Spleen (tissue), 11 donors: ENCODE measurements around the gene RSPO4. TPM values are rescaled to one million over a fixed set of nuclear protein-coding genes. Genes with fewer than 3 reads are reported as not detected.

Source experiments
- DNase-seq: peaks from one replicate; pipeline ENCODE4 v3.0.0-alpha.2; 2020
- H3K27ac ChIP-seq, 8 donors: fragments of 200-600 bp; sonication (generic) in 7 of 8; 1 replicate in 4 of 8; 2 replicates in 4 of 8; pipeline versions ENCODE4 v1.5.0 to v1.8.0; 2016 to 2021; ENCODE audit warnings: inconsistent platforms in 4 of 8, mild to moderate bottlenecking in 4 of 8, moderate library complexity in 1 of 8
- H3K27me3 ChIP-seq, 7 donors: fragments of 200-600 bp; sonication (generic) in 6 of 7; replicated peaks in 1 of 7; 1 replicate in 4 of 7; 2 replicates in 3 of 7; pipeline versions ENCODE4 v1.5.0 to v1.8.0; 2016 to 2021; ENCODE audit warnings: inconsistent platforms in 3 of 7, mild to moderate bottlenecking in 1 of 7
- H3K36me3 ChIP-seq, 6 donors: fragments of 200-600 bp; sonication (generic) in 5 of 6; 1 replicate in 4 of 6; 2 replicates in 2 of 6; pipeline versions ENCODE4 v1.5.0 to v1.8.0; 2016 to 2021; ENCODE audit warnings: inconsistent platforms in 2 of 6
- H3K4me1 ChIP-seq, 6 donors: fragments of 200-600 bp; sonication (generic) in 5 of 6; 1 replicate in 3 of 6; 2 replicates in 3 of 6; pipeline versions ENCODE4 v1.5.0 to v1.8.0; 2016 to 2021; ENCODE audit warnings: inconsistent platforms in 3 of 6
- H3K4me3 ChIP-seq, 8 donors: fragments of 200-600 bp; sonication (generic) in 7 of 8; 1 replicate in 4 of 8; 2 replicates in 4 of 8; pipeline versions ENCODE4 v1.5.0 to v1.8.0; 2016 to 2021; ENCODE audit warnings: inconsistent platforms in 4 of 8, mild to moderate bottlenecking in 4 of 8, moderate library complexity in 2 of 8
- H3K9me3 ChIP-seq, 8 donors: fragments of 200-600 bp; sonication (generic) in 7 of 8; 1 replicate in 4 of 8; 2 replicates in 4 of 8; pipeline versions ENCODE4 v1.5.0 to v1.8.0; 2016 to 2021; ENCODE audit warnings: inconsistent platforms in 4 of 8
- CTCF ChIP-seq, 11 experiments: fragments of 200-600 bp in 7 of 11; fragments of 450-650 bp in 4 of 11; sonication (generic) in 4 of 11; IDR thresholded peaks in 8 of 11; conservative IDR thresholded peaks in 3 of 11; 1 replicate in 7 of 11; 2 replicates in 4 of 11; pipeline versions ENCODE4 v1.4.0 to v1.8.0; 2016 to 2021; ENCODE audit warnings: antibody characterized with exemption in 11 of 11, inconsistent platforms in 4 of 11, mild to moderate bottlenecking in 1 of 11
- POLR2A ChIP-seq, 3 donors: fragments of 450-650 bp; IDR thresholded peaks; one replicate each; pipeline ENCODE4 v1.5.1; 2017; ENCODE audit warnings: antibody characterized with exemption in 3 of 3, mild to moderate bottlenecking in 1 of 3
- POLR2AphosphoS5 ChIP-seq, 3 donors: sonication (generic); formaldehyde crosslinking; IDR thresholded peaks; one replicate each; pipeline ENCODE4 v1.5.1; 2017; ENCODE audit warnings: antibody characterized with exemption in 3 of 3
- WGBS, 5 donors: extraction: QIAGEN DNeasy Blood & Tissue Kit in 3 of 5; methylation state at CpG; one replicate each; pipeline versions ENCODE4 v1.1.5 to v1.1.7; 2013 to 2018; 5-methylcytosine and 5-hydroxymethylcytosine counted together
- intact Hi-C: fragments of 100-400 bp; cut with DNase I; formaldehyde crosslinking; loops from one replicate; pipeline ENCODE4 v1.15.0; 2023; ENCODE audit warnings: low total_unique reads
- polyA plus RNA-seq, 3 donors: library from polyadenylated mRNA; stranded (reverse); fragments of 200-250 nt; gene quantifications; one replicate each; pipeline ENCODE4 v1.2.1, GENCODE V29; 2013
- total RNA-seq, 7 donors: library from RNA; depleted of rRNA in 3 of 7; stranded (reverse); fragments of >200 nt in 3 of 7; fragmentation: NEBNext Ultra II Directional in 4 of 7; extraction: Animal tissue kit (Norgen Biotek cat#: 25700) in 4 of 7; gene quantifications; one replicate each; pipeline versions ENCODE4 v1.1.0 to v1.2.1, GENCODE V29; 2016 to 2021
- donor health status: healthy with polysubstance abuse.
- donor health status: DM: no; HTN: no; CAD: no; lungs with moderate emphysema.
- donor health status: DM: no; HTN: no; CAD: no.
- donor health status: Bipolar disorder and iron deficiency.
- donor health status: healthy.
- donor health status: DM: no; HTN: no; CAD: no.
- donor health status: DM: yes; HTN: yes; CAD: no.

RSPO4 gene
- total and polyA plus RNA-seq, 10 donors = 0.02 to 0.32 (median 0.14) TPM; not detected in 6

GRCh38 chr20:942611-943010 is 59.5 kb downstream of the RSPO4 start:
- H3K4me3 ChIP-seq = no peak overlapping the region
- no peak for DNase-seq

GRCh38 chr20:940926-941325 is 61.2 kb downstream of the RSPO4 start:
- DNase-seq = no peak
- 72 to 87% (median 75%) methylated on average over 5 of the region's 5 CpGs for WGBS, 5 donors
- TF ChIP-seq POLR2A (IDR thresholded peaks at IDR 0.05) (no peak), POLR2AphosphoS5 (IDR thresholded peaks at IDR 0.05) (no peak), CTCF (IDR thresholded peaks at IDR 0.05 in 8 of 11, conservative IDR thresholded peaks at IDR 0.05 in 3 of 11) (no peak)
- Histone ChIP-seq H3K4me3 (no peak overlapping the region), H3K4me1 (no peaks in the 10 kb centered on the region), H3K9me3 (no peaks in the 10 kb centered on the region), H3K36me3 (no peaks in the 10 kb centered on the region), H3K27me3 (peaks cover 0 to 15% (median 0%) of the 10 kb centered on the region in 7 donors), H3K27ac (no peak overlapping the region)
- intact Hi-C loops = no loop called here

More at GRCh38 chr20:942611-943010, 59.5 kb downstream of the RSPO4 start:
- Histone ChIP-seq H3K9me3 (no peaks in the 10 kb centered on the region), H3K4me1 (no peaks in the 10 kb centered on the region), H3K27me3 (peaks cover 0 to 32% (median 0%) of the 10 kb centered on the region in 7 donors), H3K36me3 (no peaks in the 10 kb centered on the region), H3K27ac (no peak overlapping the region)
- TF ChIP-seq POLR2AphosphoS5 (IDR thresholded peaks at IDR 0.05) (no peak), POLR2A (IDR thresholded peaks at IDR 0.05) (no peak), CTCF (IDR thresholded peaks at IDR 0.05 in 8 of 11, conservative IDR thresholded peaks at IDR 0.05 in 3 of 11) (no peak)
- 84 to 89% (median 86%) methylated on average over 7 of the region's 7 CpGs for WGBS, 5 donors
- intact Hi-C loops = no loop called here

DNA sequence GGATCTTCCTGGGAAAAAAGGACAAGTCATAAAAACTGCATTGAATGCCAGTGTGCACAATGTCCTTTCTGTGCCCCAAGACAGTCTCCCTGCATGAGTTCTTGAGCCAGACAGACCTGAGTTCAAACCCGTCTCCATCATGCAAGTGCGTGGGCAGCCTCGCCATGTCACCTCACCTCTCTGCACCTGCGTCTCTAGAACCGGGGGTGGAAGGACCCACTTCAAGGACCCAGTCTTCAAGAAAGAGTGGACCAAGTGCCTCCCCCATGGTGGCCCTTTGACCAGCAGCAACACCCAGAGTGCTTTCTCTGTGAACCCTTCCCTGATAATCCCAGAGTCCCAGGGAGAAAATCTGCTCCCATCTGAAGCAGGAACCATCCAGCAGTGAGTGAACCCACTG is 62.5 kb downstream of the RSPO4 start:
- 71 to 94% (median 89%) methylated on average over 5 of the region's 5 CpGs for WGBS, 5 donors
- Histone ChIP-seq H3K27ac (no peak overlapping the region), H3K36me3 (no peaks in the 10 kb centered on the region), H3K4me3 (no peak overlapping the region), H3K9me3 (no peaks in the 10 kb centered on the region), H3K4me1 (no peaks in the 10 kb centered on the region), H3K27me3 (peaks cover 0 to 5% (median 0%) of the 10 kb centered on the region in 7 donors)
- intact Hi-C loops = no loop called here
- no peak for DNase-seq
- no peak for TF ChIP-seq POLR2AphosphoS5 (IDR thresholded peaks at IDR 0.05)

- H3K27me3 ChIP-seq = peaks cover 0 to 5% (median 0%) of the 10 kb centered on the region in 7 donors
- H3K36me3 ChIP-seq = no peaks in the 10 kb centered on the region
- H3K27ac ChIP-seq = no peak overlapping the region
- no peak overlapping the region for H3K4me3 ChIP-seq
- intact Hi-C loops = no loop called here
- TF ChIP-seq POLR2AphosphoS5 (IDR thresholded peaks at IDR 0.05) (no peak), CTCF (IDR thresholded peaks at IDR 0.05 in 8 of 11, conservative IDR thresholded peaks at IDR 0.05 in 3 of 11) (no peak), POLR2A (IDR thresholded peaks at IDR 0.05) (no peak)
- H3K9me3 ChIP-seq = peaks cover 0 to 36% (median 28%) of the 10 kb centered on the region in 8 donors
- DNase-seq = no peak
- H3K4me1 ChIP-seq = no peaks in the 10 kb centered on the region
- WGBS, 5 donors = 59 to 72% (median 69%) methylated on average over 9 of the region's 9 CpGs
These were observed 67.8 kb downstream of the RSPO4 start for GRCh38 chr20:934186-934840.
